ENCODE data around the gene C16orf86. TPM values are rescaled to one million over a fixed set of nuclear protein-coding genes. Genes with fewer than 3 reads are reported as not detected.

C16orf86 gene
- total and polyA plus RNA-seq, 8 donors, result 3.2 to 83.0 (median 3.5) TPM; not detected in 3

- intact Hi-C loops (cut with DNase I; ENCODE audit: low total_unique reads), result no loop called here
- Histone ChIP-seq H3K36me3 (peaks cover 0 to 5% (median under 1%) of the 10 kb centered on the region in 4 donors), H3K9me3 (peaks cover 0 to 5% (median 2%) of the 10 kb centered on the region in 4 donors), H3K4me1 (peaks cover 0 to 7% (median 2%) of the 10 kb centered on the region in 4 donors), H3K4me3 (no peak overlapping the region), H3K27ac (no peak overlapping the region), H3K27me3 (no peaks in the 10 kb centered on the region)
- DNase-seq, result no peak
- WGBS, 5 donors, result 82 to 89% (median 86%) methylated on average over 5 of the region's 5 CpGs
- TF ChIP-seq, protein P1, sequence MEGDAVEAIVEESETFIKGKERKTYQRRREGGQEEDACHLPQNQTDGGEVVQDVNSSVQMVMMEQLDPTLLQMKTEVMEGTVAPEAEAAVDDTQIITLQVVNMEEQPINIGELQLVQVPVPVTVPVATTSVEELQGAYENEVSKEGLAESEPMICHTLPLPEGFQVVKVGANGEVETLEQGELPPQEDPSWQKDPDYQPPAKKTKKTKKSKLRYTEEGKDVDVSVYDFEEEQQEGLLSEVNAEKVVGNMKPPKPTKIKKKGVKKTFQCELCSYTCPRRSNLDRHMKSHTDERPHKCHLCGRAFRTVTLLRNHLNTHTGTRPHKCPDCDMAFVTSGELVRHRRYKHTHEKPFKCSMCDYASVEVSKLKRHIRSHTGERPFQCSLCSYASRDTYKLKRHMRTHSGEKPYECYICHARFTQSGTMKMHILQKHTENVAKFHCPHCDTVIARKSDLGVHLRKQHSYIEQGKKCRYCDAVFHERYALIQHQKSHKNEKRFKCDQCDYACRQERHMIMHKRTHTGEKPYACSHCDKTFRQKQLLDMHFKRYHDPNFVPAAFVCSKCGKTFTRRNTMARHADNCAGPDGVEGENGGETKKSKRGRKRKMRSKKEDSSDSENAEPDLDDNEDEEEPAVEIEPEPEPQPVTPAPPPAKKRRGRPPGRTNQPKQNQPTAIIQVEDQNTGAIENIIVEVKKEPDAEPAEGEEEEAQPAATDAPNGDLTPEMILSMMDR (IDR thresholded peaks at IDR 0.05), result no peak
- TF ChIP-seq POLR2A (IDR thresholded peaks at IDR 0.05) (no peak), POLR2AphosphoS5 (IDR thresholded peaks at IDR 0.05) (no peak), EP300 (IDR thresholded peaks at IDR 0.05) (no peak)
Observed at GRCh38 chr16:67704110-67704509, 37.5 kb downstream of the C16orf86 start.

GRCh38 chr16:67707210-67707609 is 40.6 kb downstream of the C16orf86 start:
- 88 to 100% (median 98%) methylated on average over 4 of the region's 4 CpGs for WGBS, 5 donors
- Histone ChIP-seq H3K27ac (no peak overlapping the region), H3K4me3 (no peak overlapping the region), H3K27me3 (no peaks in the 10 kb centered on the region), H3K36me3 (no peaks in the 10 kb centered on the region), H3K4me1 (peaks cover 0 to 14% (median 7%) of the 10 kb centered on the region in 4 donors), H3K9me3 (no peaks in the 10 kb centered on the region)
- no peak for DNase-seq
- TF ChIP-seq, protein P1 (IDR thresholded peaks at IDR 0.05), result no peak
- TF ChIP-seq EP300 (IDR thresholded peaks at IDR 0.05) (no peak), POLR2AphosphoS5 (IDR thresholded peaks at IDR 0.05) (no peak)
- intact Hi-C loops (cut with DNase I; ENCODE audit: low total_unique reads), result no loop called here

GRCh38 chr16:67707790-67708189 is 41.2 kb downstream of the C16orf86 start:
- no peak for DNase-seq
- intact Hi-C loops (cut with DNase I; ENCODE audit: low total_unique reads), result no loop called here
- 97 to 99% (median 97%) methylated on average over 5 of the region's 5 CpGs for WGBS, 5 donors

GRCh38 chr16:67708368-67708771 is 41.8 kb downstream of the C16orf86 start:
- Histone ChIP-seq H3K36me3 (no peaks in the 10 kb centered on the region), H3K4me1 (peaks cover 0 to 14% (median 7%) of the 10 kb centered on the region in 4 donors), H3K27ac (no peak overlapping the region), H3K27me3 (no peaks in the 10 kb centered on the region), H3K4me3 (no peak overlapping the region), H3K9me3 (no peaks in the 10 kb centered on the region)
- WGBS, 5 donors, result 63 to 80% (median 74%) methylated on average over 2 of the region's 2 CpGs
- no peak for DNase-seq
- TF ChIP-seq EP300 (IDR thresholded peaks at IDR 0.05), result no peak
- no peak for TF ChIP-seq POLR2AphosphoS5 (IDR thresholded peaks at IDR 0.05)
- TF ChIP-seq, protein P1 (IDR thresholded peaks at IDR 0.05), result no peak
- TF ChIP-seq POLR2A (IDR thresholded peaks at IDR 0.05), result no peak
- intact Hi-C loops (cut with DNase I; ENCODE audit: low total_unique reads), result no loop called here

More at GRCh38 chr16:67707790-67708189, 41.2 kb downstream of the C16orf86 start:
- peaks cover 0 to 14% (median 7%) of the 10 kb centered on the region in 4 donors for H3K4me1 ChIP-seq
- TF ChIP-seq EP300 (IDR thresholded peaks at IDR 0.05) (no peak), POLR2AphosphoS5 (IDR thresholded peaks at IDR 0.05) (no peak), POLR2A (IDR thresholded peaks at IDR 0.05) (no peak)
- TF ChIP-seq, protein P1 (IDR thresholded peaks at IDR 0.05), result no peak
- no peak overlapping the region for H3K27ac ChIP-seq
- H3K4me3 ChIP-seq, result no peak overlapping the region
- H3K9me3 ChIP-seq, result no peaks in the 10 kb centered on the region
- H3K36me3 ChIP-seq, result no peaks in the 10 kb centered on the region
- no peaks in the 10 kb centered on the region for H3K27me3 ChIP-seq

Measured in stomach (tissue), 9 donors.